Activated T-cell treated with anti-CD3 and anti-CD28 coated beads, Interleukin-2, amount 50 U/mL, for 72 hours (primary cell): ENCODE results near the gene TRDN. TPM values are rescaled to one million over a fixed set of nuclear protein-coding genes. Genes with fewer than 3 reads are reported as not detected.

Experiments used
- ATAC-seq, 2 donors: fragments of 150-1000 bp; cut with Tn5 transposase; replicated peaks in 1 of 2; 2 replicates each; pipeline ENCODE4 v1.10.0; 2021; ENCODE audit warnings: moderate library complexity in 2 of 2, mild to moderate bottlenecking in 1 of 2
- DNase-seq, 2 donors: peaks; one replicate each; pipeline ENCODE4 v3.0.0; 2021 to 2022; ENCODE audit warnings: mixed read lengths in 1 of 2
- H3K27ac Mint-ChIP-seq: one replicate; pipeline ENCODE4 v1.8.0; 2022; ENCODE audit warnings: mild to moderate bottlenecking, moderate library complexity, mixed read lengths
- H3K27me3 Mint-ChIP-seq: one replicate; pipeline ENCODE4 v1.8.0; 2022; ENCODE audit warnings: low read depth, mixed read lengths
- H3K36me3 Mint-ChIP-seq, 2 donors: one replicate each; pipeline ENCODE4 v1.8.0; 2022; ENCODE audit warnings: mixed read lengths in 2 of 2, mild to moderate bottlenecking in 1 of 2; ENCODE audit not compliant: insufficient read depth in 2 of 2
- H3K4me1 Mint-ChIP-seq: one replicate; pipeline ENCODE4 v1.8.0; 2022; ENCODE audit warnings: low read depth, mixed read lengths
- H3K4me3 Mint-ChIP-seq, 2 donors: one replicate each; pipeline ENCODE4 v1.8.0; 2022; ENCODE audit warnings: mild to moderate bottlenecking in 2 of 2, mixed read lengths in 2 of 2, moderate library complexity in 2 of 2
- H3K9me3 Mint-ChIP-seq, 2 donors: one replicate each; pipeline ENCODE4 v1.8.0; 2022; ENCODE audit warnings: mixed read lengths in 2 of 2
- total RNA-seq, 2 donors: library from RNA; stranded (reverse); gene quantifications; one replicate each; pipeline ENCODE4 v1.2.3, GENCODE V29; 2022

TRDN gene
- total RNA-seq, 2 donors from 2014 or later = not detected

DNA sequence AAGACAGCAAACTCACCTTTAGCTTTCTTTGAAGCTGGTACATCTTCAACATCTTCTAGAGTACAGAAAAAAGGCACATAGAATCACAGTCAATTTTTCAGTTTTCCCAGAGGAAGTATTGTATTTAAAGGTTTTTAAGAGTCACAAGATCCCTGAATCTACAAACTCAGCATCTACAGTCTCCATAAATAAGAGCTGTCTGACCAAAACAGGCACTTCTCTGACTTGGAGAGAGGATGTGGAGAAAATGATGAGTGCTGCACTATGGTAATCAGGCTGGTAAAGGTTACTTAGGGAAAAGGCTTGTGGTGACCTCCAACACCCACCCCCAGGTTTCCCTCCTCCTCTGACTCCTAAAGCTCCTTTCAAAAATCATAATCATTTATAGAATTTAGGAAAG, 412.7 kb downstream of the TRDN start:
- ATAC-seq (no peak), DNase-seq (no peak)
- H3K9me3 Mint-ChIP-seq = peaks cover 0 to 2% of the 10 kb centered on the region in 2 donors
- no peaks in the 10 kb centered on the region for H3K27me3 Mint-ChIP-seq
- no peak overlapping the region for H3K4me3 Mint-ChIP-seq
- no peaks in the 10 kb centered on the region for H3K4me1 Mint-ChIP-seq
- H3K27ac Mint-ChIP-seq = no peak overlapping the region
- H3K36me3 Mint-ChIP-seq = no peaks in the 10 kb centered on the region

- Mint-ChIP-seq H3K27ac (no peak overlapping the region), H3K27me3 (no peaks in the 10 kb centered on the region), H3K4me1 (no peaks in the 10 kb centered on the region), H3K4me3 (no peak overlapping the region), H3K36me3 (no peaks in the 10 kb centered on the region), H3K9me3 (peaks cover 0 to 2% of the 10 kb centered on the region in 2 donors)
- no peak for ATAC-seq
- DNase-seq = no peak
Measured at GRCh38 chr6:123223461-123223860, 413.3 kb downstream of the TRDN start.

- ATAC-seq = no peak
- no peaks in the 10 kb centered on the region for H3K4me1 Mint-ChIP-seq
- no peak for DNase-seq
- no peak overlapping the region for H3K4me3 Mint-ChIP-seq
- no peaks in the 10 kb centered on the region for H3K36me3 Mint-ChIP-seq
- H3K27me3 Mint-ChIP-seq = no peaks in the 10 kb centered on the region
- H3K9me3 Mint-ChIP-seq = peaks cover 0 to 2% of the 10 kb centered on the region in 2 donors
- H3K27ac Mint-ChIP-seq = no peak overlapping the region
Measured at GRCh38 chr6:123215211-123215610, 421.5 kb downstream of the TRDN start.

GRCh38 chr6:123214433-123214832, 422.3 kb downstream of the TRDN start:
- Mint-ChIP-seq H3K36me3 (no peaks in the 10 kb centered on the region), H3K27me3 (no peaks in the 10 kb centered on the region), H3K4me3 (no peak overlapping the region), H3K4me1 (no peaks in the 10 kb centered on the region), H3K9me3 (peaks cover 0 to 2% of the 10 kb centered on the region in 2 donors), H3K27ac (no peak overlapping the region)
- ATAC-seq (no peak), DNase-seq (no peak)

- DNase-seq = no peak
- H3K36me3 Mint-ChIP-seq = no peaks in the 10 kb centered on the region
- peaks cover 0 to 2% of the 10 kb centered on the region in 2 donors for H3K9me3 Mint-ChIP-seq
- H3K4me3 Mint-ChIP-seq = no peak overlapping the region
- no peaks in the 10 kb centered on the region for H3K4me1 Mint-ChIP-seq
- H3K27me3 Mint-ChIP-seq = no peaks in the 10 kb centered on the region
- H3K27ac Mint-ChIP-seq = no peak overlapping the region
- ATAC-seq = no peak
Measured at GRCh38 chr6:123213921-123214320, 422.8 kb downstream of the TRDN start.

GRCh38 chr6:123211777-123212545, 424.8 kb downstream of the TRDN start:
- Mint-ChIP-seq H3K9me3 (peaks cover 0 to 2% of the 10 kb centered on the region in 2 donors), H3K36me3 (no peaks in the 10 kb centered on the region), H3K4me3 (no peak overlapping the region), H3K4me1 (no peaks in the 10 kb centered on the region), H3K27ac (no peak overlapping the region), H3K27me3 (no peaks in the 10 kb centered on the region)
- ATAC-seq = no peak
- DNase-seq = no peak

- Mint-ChIP-seq H3K27ac (no peak overlapping the region), H3K9me3 (peaks cover 0 to 2% of the 10 kb centered on the region in 2 donors), H3K4me1 (no peaks in the 10 kb centered on the region), H3K36me3 (no peaks in the 10 kb centered on the region), H3K4me3 (no peak overlapping the region), H3K27me3 (no peaks in the 10 kb centered on the region)
- DNase-seq (no peak), ATAC-seq (no peak)
Measured at GRCh38 chr6:123210645-123211044, 426.1 kb downstream of the TRDN start.

DNA sequence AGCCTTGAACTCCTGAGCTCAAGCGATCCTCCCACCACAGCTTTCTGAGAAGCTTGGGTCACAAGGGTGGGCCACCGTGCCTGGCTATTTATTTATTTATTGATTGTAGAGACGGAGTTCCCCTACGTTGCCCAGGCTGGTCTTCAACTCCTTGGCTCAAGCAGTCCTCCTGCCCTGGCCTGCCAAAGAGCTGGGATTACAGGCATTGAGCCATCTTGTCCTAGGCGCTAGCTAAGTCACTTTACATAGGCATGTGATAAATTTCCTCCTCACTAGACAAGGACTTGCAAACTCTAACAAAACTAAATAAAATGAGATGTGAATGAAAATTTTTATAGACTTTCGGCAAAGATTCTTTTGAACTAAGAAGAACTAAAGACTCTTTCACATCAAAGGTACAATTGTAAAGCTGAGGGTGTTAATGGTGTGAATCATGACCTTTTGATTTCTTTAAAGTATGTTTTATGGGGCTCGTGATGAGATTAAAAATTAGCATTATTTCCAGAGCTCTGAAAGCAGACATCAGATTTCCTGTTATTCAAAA, 428.7 kb downstream of the TRDN start:
- Mint-ChIP-seq H3K4me3 (no peak overlapping the region), H3K9me3 (peaks cover 0 to 1% of the 10 kb centered on the region in 2 donors), H3K27ac (no peak overlapping the region), H3K36me3 (no peaks in the 10 kb centered on the region), H3K27me3 (no peaks in the 10 kb centered on the region), H3K4me1 (no peaks in the 10 kb centered on the region)
- DNase-seq (no peak), ATAC-seq (no peak)

- no peaks in the 10 kb centered on the region for H3K4me1 Mint-ChIP-seq
- no peak overlapping the region for H3K4me3 Mint-ChIP-seq
- ATAC-seq (no peak), DNase-seq (no peak)
- no peaks in the 10 kb centered on the region for H3K27me3 Mint-ChIP-seq
- no peak overlapping the region for H3K27ac Mint-ChIP-seq
- H3K36me3 Mint-ChIP-seq = no peaks in the 10 kb centered on the region
- peaks cover 2 to 9% of the 10 kb centered on the region in 2 donors for H3K9me3 Mint-ChIP-seq
Measured at GRCh38 chr6:123203928-123204327, 432.8 kb downstream of the TRDN start.

DNA sequence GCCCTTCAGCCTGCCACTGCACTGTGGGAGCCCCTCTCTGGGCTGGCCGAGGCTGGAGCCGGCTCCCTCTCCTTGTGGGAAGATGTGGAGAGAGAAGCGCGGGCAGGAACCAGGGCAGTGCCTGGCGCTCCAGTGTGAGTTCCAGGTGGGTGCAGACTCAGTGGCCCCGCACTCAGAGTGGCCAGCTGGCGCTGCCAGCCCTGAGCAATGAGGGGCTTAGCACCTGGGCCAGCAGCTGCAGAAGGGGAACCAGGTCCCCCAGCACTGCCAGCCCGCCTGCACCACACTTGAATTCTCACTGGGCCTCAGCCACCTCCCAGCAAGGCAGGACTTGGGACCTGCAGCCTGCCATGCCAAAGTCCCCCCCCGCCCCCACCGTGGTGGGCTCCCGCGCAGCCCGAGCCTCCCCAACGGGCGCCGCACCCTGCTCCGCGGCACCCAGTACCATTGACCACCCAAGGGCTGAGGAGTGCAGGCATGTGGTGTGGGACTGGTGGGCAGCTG, 434.8 kb downstream of the TRDN start:
- ATAC-seq (no peak), DNase-seq (no peak)
- Mint-ChIP-seq H3K4me1 (no peaks in the 10 kb centered on the region), H3K9me3 (peaks cover 2 to 9% of the 10 kb centered on the region in 2 donors), H3K27ac (no peak overlapping the region), H3K36me3 (no peaks in the 10 kb centered on the region), H3K4me3 (no peak overlapping the region), H3K27me3 (no peaks in the 10 kb centered on the region)

- peaks cover 2 to 7% of the 10 kb centered on the region in 2 donors for H3K9me3 Mint-ChIP-seq
Measured at GRCh38 chr6:123193298-123193697, 443.5 kb downstream of the TRDN start.

DNA sequence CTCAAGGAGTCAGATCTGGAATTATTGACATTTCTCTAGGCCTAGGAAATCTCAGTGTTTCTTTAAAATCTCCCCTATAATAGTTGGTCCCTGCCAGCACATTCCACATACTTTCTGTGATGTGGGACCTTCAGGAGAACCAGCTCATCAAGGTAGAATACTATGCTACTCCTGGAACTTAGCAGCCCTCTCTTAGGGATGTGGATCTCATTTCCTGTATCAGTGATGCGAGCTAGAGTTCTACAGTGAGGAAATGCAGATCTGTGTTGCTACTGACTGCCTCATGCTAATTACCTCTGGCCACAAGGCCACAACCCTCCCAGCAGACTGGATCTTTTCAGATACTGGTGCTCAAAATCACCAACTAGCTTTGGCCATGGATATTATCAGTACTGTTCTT, 446.9 kb downstream of the TRDN start:
- H3K9me3 Mint-ChIP-seq = peaks cover 4 to 16% of the 10 kb centered on the region in 2 donors
- DNase-seq (no peak), ATAC-seq (no peak)
- H3K4me1 Mint-ChIP-seq = no peaks in the 10 kb centered on the region
- no peak overlapping the region for H3K27ac Mint-ChIP-seq
- H3K4me3 Mint-ChIP-seq = no peak overlapping the region
- no peaks in the 10 kb centered on the region for H3K27me3 Mint-ChIP-seq
- peaks cover 0 to 3% of the 10 kb centered on the region in 2 donors for H3K36me3 Mint-ChIP-seq

More at GRCh38 chr6:123193298-123193697, 443.5 kb downstream of the TRDN start:
- no peak for DNase-seq
- H3K4me3 Mint-ChIP-seq = no peak overlapping the region
- H3K27ac Mint-ChIP-seq = no peak overlapping the region
- H3K4me1 Mint-ChIP-seq = no peaks in the 10 kb centered on the region
- no peak for ATAC-seq
- no peaks in the 10 kb centered on the region for H3K36me3 Mint-ChIP-seq
- H3K27me3 Mint-ChIP-seq = no peaks in the 10 kb centered on the region

DNA sequence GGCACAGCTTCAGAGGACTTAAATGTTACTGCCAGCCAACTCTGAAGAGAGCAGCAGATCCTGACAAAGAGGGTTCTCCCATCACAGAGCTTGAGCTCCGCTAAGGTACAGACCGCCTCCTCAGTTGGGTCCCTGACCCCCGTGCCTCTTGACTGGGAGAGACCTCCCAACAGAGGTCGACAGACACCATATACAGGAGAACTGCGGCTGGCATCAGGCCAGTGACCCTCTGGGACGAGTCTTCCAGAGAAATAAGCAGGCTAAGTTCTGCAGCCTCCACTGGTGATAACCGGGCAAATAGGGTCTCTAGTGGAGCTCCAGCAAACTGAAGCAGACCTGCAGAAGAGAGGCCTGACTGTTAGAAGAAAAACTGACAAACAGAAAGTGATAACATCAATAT, 453.8 kb downstream of the TRDN start:
- H3K4me1 Mint-ChIP-seq = no peaks in the 10 kb centered on the region
- ATAC-seq = no peak
- DNase-seq = no peak

More for the DNA sequence above, 453.8 kb downstream of the TRDN start:
- Mint-ChIP-seq H3K4me3 (no peak overlapping the region), H3K9me3 (peaks cover 3 to 18% of the 10 kb centered on the region in 2 donors), H3K36me3 (peaks cover 0 to 4% of the 10 kb centered on the region in 2 donors), H3K27me3 (no peaks in the 10 kb centered on the region), H3K27ac (no peak overlapping the region)
